Keratinocyte (primary cell): Measurements from ENCODE around the gene STK11.

Experiments
- CTCF ChIP-seq, 3 experiments: IDR thresholded peaks in 1 of 3; conservative IDR thresholded peaks in 1 of 3; optimal IDR thresholded peaks in 1 of 3; 2 replicates in 2 of 3; 3 replicates in 1 of 3; pipeline versions ENCODE3 to v1.5.1; 2011; ENCODE audit warnings: low read length in 3 of 3, mild to moderate bottlenecking in 3 of 3, moderate library complexity in 2 of 3, control low read depth in 1 of 3, inconsistent platforms in 1 of 3; ENCODE audit not compliant: insufficient read depth in 2 of 3; ENCODE audit errors: extremely low read depth in 1 of 3
- EZH2 ChIP-seq: IDR thresholded peaks from one replicate; pipeline ENCODE4 v1.6.1; 2012; ENCODE audit warnings: inconsistent platforms, mild to moderate bottlenecking, low read length, moderate library complexity

- TF ChIP-seq CTCF (optimal IDR thresholded peaks at IDR 0.05 in 1 of 3, IDR thresholded peaks at IDR 0.05 in 1 of 3, conservative IDR thresholded peaks at IDR 0.05 in 1 of 3; ENCODE audit: extremely low read depth in 1 of 3, insufficient read depth in 2 of 3, low read length in 3 of 3) (no peak), EZH2 (no peak)
Measured at GRCh38 chr19:1251330-1252220, 46.0 kb downstream of the STK11 start.
